ENCODE data around the gene ZNF169.
"Not testable (repeated sequence)": the region's sequence is repeated elsewhere in the genome, so short reads cannot be mapped to it uniquely, and the experiment has no call there.

DNA sequence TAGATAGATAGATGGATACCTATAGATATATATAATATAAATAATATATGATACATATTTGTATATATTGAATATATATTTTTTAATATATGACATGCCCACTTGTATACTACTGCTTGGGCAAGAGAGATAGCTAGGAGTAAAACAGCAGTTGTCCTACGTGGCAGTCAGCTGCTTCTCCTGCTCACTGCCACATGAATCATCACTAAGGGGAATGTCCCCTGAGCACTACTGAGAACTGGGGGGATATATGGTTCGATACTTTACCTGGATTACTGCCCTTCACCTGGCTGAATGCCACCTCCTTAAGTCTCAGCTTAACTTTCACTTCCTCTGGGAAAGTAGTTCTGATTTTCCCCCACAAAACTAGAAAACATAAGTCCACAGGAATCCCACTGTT lies 82.6 kb downstream of the ZNF169 start:
- TF ChIP-seq, protein P1, sequence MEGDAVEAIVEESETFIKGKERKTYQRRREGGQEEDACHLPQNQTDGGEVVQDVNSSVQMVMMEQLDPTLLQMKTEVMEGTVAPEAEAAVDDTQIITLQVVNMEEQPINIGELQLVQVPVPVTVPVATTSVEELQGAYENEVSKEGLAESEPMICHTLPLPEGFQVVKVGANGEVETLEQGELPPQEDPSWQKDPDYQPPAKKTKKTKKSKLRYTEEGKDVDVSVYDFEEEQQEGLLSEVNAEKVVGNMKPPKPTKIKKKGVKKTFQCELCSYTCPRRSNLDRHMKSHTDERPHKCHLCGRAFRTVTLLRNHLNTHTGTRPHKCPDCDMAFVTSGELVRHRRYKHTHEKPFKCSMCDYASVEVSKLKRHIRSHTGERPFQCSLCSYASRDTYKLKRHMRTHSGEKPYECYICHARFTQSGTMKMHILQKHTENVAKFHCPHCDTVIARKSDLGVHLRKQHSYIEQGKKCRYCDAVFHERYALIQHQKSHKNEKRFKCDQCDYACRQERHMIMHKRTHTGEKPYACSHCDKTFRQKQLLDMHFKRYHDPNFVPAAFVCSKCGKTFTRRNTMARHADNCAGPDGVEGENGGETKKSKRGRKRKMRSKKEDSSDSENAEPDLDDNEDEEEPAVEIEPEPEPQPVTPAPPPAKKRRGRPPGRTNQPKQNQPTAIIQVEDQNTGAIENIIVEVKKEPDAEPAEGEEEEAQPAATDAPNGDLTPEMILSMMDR (IDR thresholded peaks at IDR 0.05), result not testable (repeated sequence)
- not testable (repeated sequence) for TF ChIP-seq POLR2A (IDR thresholded peaks at IDR 0.05)

All from Peyer's patch (tissue), 4 donors.